Measurements from ENCODE around the gene GOLGA8K. TPM values are rescaled to one million over a fixed set of nuclear protein-coding genes. Genes with fewer than 3 reads are reported as not detected.
A peak's percentile ranks its signal among the peaks of the same experiment; 100 is the strongest.
"Not testable (repeated sequence)": the region's sequence is repeated elsewhere in the genome, so short reads cannot be mapped to it uniquely, and the experiment has no call there.

GOLGA8K gene
- total RNA-seq, result under 1 TPM; 0.50 to 0.69 TPM
- polyA plus RNA-seq (2013, experiment 1 of 2), result 0.30 TPM
- 0.39 TPM for polyA plus RNA-seq (2013, experiment 2 of 2)
- 0 to 0.49 (median 0) reads per million in 172 experiments for total RNA-seq

- intact Hi-C loops (cut with DNase I, micrococcal nuclease); H3K4me1 Mint-ChIP-seq (ENCODE audit: low read depth); H3K9me3 ChIP-seq (ENCODE audit: control insufficient read depth in 1 of 2, insufficient read depth in 1 of 2, low read length in 2 of 2); H3K4me3 ChIP-seq (ENCODE audit: low read length); H3K27me3 ChIP-seq (ENCODE audit: control insufficient read depth in 1 of 2, insufficient read depth in 2 of 2, low read length in 2 of 2); DNase-seq; CTCF ChIA-PET; H3K4me1 ChIP-seq (ENCODE audit: insufficient read depth, low read length); POLR2A ChIA-PET; H3K4me3 Mint-ChIP-seq; H3K36me3 Mint-ChIP-seq (ENCODE audit: low read depth); H3K27ac Mint-ChIP-seq; H3K36me3 ChIP-seq (ENCODE audit: insufficient read depth, low read length); H3K9me3 Mint-ChIP-seq; H3K27me3 Mint-ChIP-seq; H3K27ac ChIP-seq (ENCODE audit: low read depth in 1 of 2, low read length in 2 of 2); ATAC-seq (ENCODE audit: poor library complexity): not testable (repeated sequence)
These were observed at the start of gene GOLGA8K for GRCh38 chr15:32403192-32403591. Gene GOLGA8K (minus strand): TSS chr15:32403292. CDS start chr15:32403194, 98 bp downstream.

GRCh38 chr15:32440445-32440977, 37.4 kb upstream of the GOLGA8K start:
- POLR2A ChIA-PET; H3K27ac ChIP-seq (ENCODE audit: low read depth in 1 of 2, low read length in 2 of 2); H3K27ac Mint-ChIP-seq; H3K9me3 Mint-ChIP-seq; H3K36me3 Mint-ChIP-seq (ENCODE audit: low read depth); CTCF ChIA-PET; H3K9me3 ChIP-seq (ENCODE audit: control insufficient read depth in 1 of 2, insufficient read depth in 1 of 2, low read length in 2 of 2); DNase-seq; H3K36me3 ChIP-seq (ENCODE audit: insufficient read depth, low read length); H3K4me1 ChIP-seq (ENCODE audit: insufficient read depth, low read length); H3K27me3 Mint-ChIP-seq; H3K4me3 Mint-ChIP-seq; H3K4me1 Mint-ChIP-seq (ENCODE audit: low read depth); H3K4me3 ChIP-seq (ENCODE audit: low read length); H3K27me3 ChIP-seq (ENCODE audit: control insufficient read depth in 1 of 2, insufficient read depth in 2 of 2, low read length in 2 of 2); intact Hi-C loops (cut with DNase I, micrococcal nuclease): not testable (repeated sequence)
- peak; percentile 69 for ATAC-seq (ENCODE audit: poor library complexity)

- peak; percentile 29 for ATAC-seq (ENCODE audit: poor library complexity)
- not testable (repeated sequence) for H3K9me3 ChIP-seq (ENCODE audit: control insufficient read depth in 1 of 2, insufficient read depth in 1 of 2, low read length in 2 of 2); H3K27me3 Mint-ChIP-seq
These were observed 31.2 kb upstream of the GOLGA8K start for GRCh38 chr15:32434102-32434963.

GRCh38 chr15:32427635-32428034, 24.5 kb upstream of the GOLGA8K start:
- intact Hi-C loops (cut with DNase I, micrococcal nuclease); H3K27me3 ChIP-seq (ENCODE audit: control insufficient read depth in 1 of 2, insufficient read depth in 2 of 2, low read length in 2 of 2); POLR2A ChIA-PET; H3K4me3 Mint-ChIP-seq; H3K36me3 ChIP-seq (ENCODE audit: insufficient read depth, low read length); H3K9me3 ChIP-seq (ENCODE audit: control insufficient read depth in 1 of 2, insufficient read depth in 1 of 2, low read length in 2 of 2); H3K27me3 Mint-ChIP-seq; CTCF ChIA-PET; H3K4me3 ChIP-seq (ENCODE audit: low read length); H3K27ac Mint-ChIP-seq; H3K4me1 ChIP-seq (ENCODE audit: insufficient read depth, low read length); H3K9me3 Mint-ChIP-seq; ATAC-seq (ENCODE audit: poor library complexity); H3K27ac ChIP-seq (ENCODE audit: low read depth in 1 of 2, low read length in 2 of 2); H3K4me1 Mint-ChIP-seq (ENCODE audit: low read depth); DNase-seq; H3K36me3 Mint-ChIP-seq (ENCODE audit: low read depth): not testable (repeated sequence)

More at GRCh38 chr15:32434102-32434963, 31.2 kb upstream of the GOLGA8K start:
- H3K4me3 Mint-ChIP-seq; H3K4me3 ChIP-seq (ENCODE audit: low read length); DNase-seq; intact Hi-C loops (cut with DNase I, micrococcal nuclease); H3K36me3 Mint-ChIP-seq (ENCODE audit: low read depth); POLR2A ChIA-PET; H3K9me3 Mint-ChIP-seq; H3K27ac Mint-ChIP-seq; H3K4me1 ChIP-seq (ENCODE audit: insufficient read depth, low read length); H3K27ac ChIP-seq (ENCODE audit: low read depth in 1 of 2, low read length in 2 of 2); CTCF ChIA-PET; H3K36me3 ChIP-seq (ENCODE audit: insufficient read depth, low read length); H3K27me3 ChIP-seq (ENCODE audit: control insufficient read depth in 1 of 2, insufficient read depth in 2 of 2, low read length in 2 of 2); H3K4me1 Mint-ChIP-seq (ENCODE audit: low read depth): not testable (repeated sequence)

- H3K36me3 Mint-ChIP-seq (ENCODE audit: low read depth); H3K27me3 ChIP-seq (ENCODE audit: control insufficient read depth in 1 of 2, insufficient read depth in 2 of 2, low read length in 2 of 2); H3K27ac Mint-ChIP-seq; H3K36me3 ChIP-seq (ENCODE audit: insufficient read depth, low read length); ATAC-seq (ENCODE audit: poor library complexity); H3K9me3 Mint-ChIP-seq; H3K4me3 ChIP-seq (ENCODE audit: low read length); intact Hi-C loops (cut with DNase I, micrococcal nuclease); H3K9me3 ChIP-seq (ENCODE audit: control insufficient read depth in 1 of 2, insufficient read depth in 1 of 2, low read length in 2 of 2); H3K27me3 Mint-ChIP-seq; H3K4me3 Mint-ChIP-seq; CTCF ChIA-PET; POLR2A ChIA-PET; H3K4me1 Mint-ChIP-seq (ENCODE audit: low read depth); H3K27ac ChIP-seq (ENCODE audit: low read depth in 1 of 2, low read length in 2 of 2); H3K4me1 ChIP-seq (ENCODE audit: insufficient read depth, low read length): not testable (repeated sequence)
- DNase-seq, result peak in 1 of 14 experiments; percentile 0
These were observed 23.4 kb upstream of the GOLGA8K start for GRCh38 chr15:32426511-32426910.

All from CD4-positive, alpha-beta T cell (primary cell).